Tibial artery (tissue), 4 donors: ENCODE measurements around the gene PPP2R3C.
A peak's percentile ranks its signal among the peaks of the same experiment; 100 is the strongest.

ENCODE experiments used
- DNase-seq, 2 donors: peaks; one replicate each; pipeline ENCODE4 v3.0.0-alpha.2; 2019
- H3K27ac ChIP-seq, 2 donors: fragments of 200-600 bp; sonication (generic) in 1 of 2; 1 replicate in 1 of 2; 2 replicates in 1 of 2; pipeline ENCODE4 v1.5.1; 2018 to 2019; ENCODE audit warnings: mild to moderate bottlenecking in 1 of 2
- H3K27me3 ChIP-seq, 2 donors: fragments of 200-600 bp; sonication (generic) in 1 of 2; one replicate each; pipeline versions ENCODE4 v1.5.1 to v1.6.0; 2016 to 2019
- H3K36me3 ChIP-seq, 3 donors: fragments of 200-600 bp; sonication (generic) in 2 of 3; one replicate each; pipeline ENCODE4 v1.5.1; 2016 to 2019; ENCODE audit warnings: mild to moderate bottlenecking in 2 of 3
- H3K4me1 ChIP-seq, 4 donors: fragments of 200-600 bp; sonication (generic) in 2 of 4; 1 replicate in 3 of 4; 2 replicates in 1 of 4; pipeline ENCODE4 v1.5.1; 2016 to 2019
- H3K4me3 ChIP-seq, 2 donors: fragments of 200-600 bp; sonication (generic) in 1 of 2; 1 replicate in 1 of 2; 2 replicates in 1 of 2; pipeline ENCODE4 v1.5.1; 2018 to 2019; ENCODE audit warnings: mild to moderate bottlenecking in 2 of 2
- H3K9me3 ChIP-seq, 3 donors: fragments of 200-600 bp; sonication (generic) in 1 of 3; one replicate each; pipeline ENCODE4 v1.5.1; 2016 to 2019
- CTCF ChIP-seq, 2 experiments: fragments of 200-600 bp in 1 of 2; fragments of 450-650 bp in 1 of 2; IDR thresholded peaks; one replicate each; pipeline ENCODE4 v1.5.1; 2017 to 2019; ENCODE audit warnings: antibody characterized with exemption in 2 of 2, mild to moderate bottlenecking in 1 of 2, moderate library complexity in 1 of 2
- intact Hi-C: fragments of 100-400 bp; cut with DNase I; formaldehyde crosslinking; loops from one replicate; pipeline ENCODE4 v1.15.0; 2023; ENCODE audit warnings: low total_unique reads

The PPP2R3C gene

GRCh38 chr14:35124127-35124526, 2.3 kb upstream of the PPP2R3C start:
- Histone ChIP-seq H3K27me3 (no peaks in the 10 kb centered on the region), H3K27ac (no peak overlapping the region), H3K4me3 (no peak overlapping the region), H3K4me1 (peaks cover 3 to 43% (median 21%) of the 10 kb centered on the region in 4 donors), H3K9me3 (no peaks in the 10 kb centered on the region), H3K36me3 (peaks cover 0 to 4% (median 0%) of the 10 kb centered on the region in 3 donors)
- DNase-seq: no peak
- no peak for TF ChIP-seq CTCF (IDR thresholded peaks at IDR 0.05)
- intact Hi-C loops: loop anchor here (5.0 kb wide), 3 partner anchors 77 to 283 kb away; partner anchors contain the start of genes FAM177A1 and SRP54

DNA sequence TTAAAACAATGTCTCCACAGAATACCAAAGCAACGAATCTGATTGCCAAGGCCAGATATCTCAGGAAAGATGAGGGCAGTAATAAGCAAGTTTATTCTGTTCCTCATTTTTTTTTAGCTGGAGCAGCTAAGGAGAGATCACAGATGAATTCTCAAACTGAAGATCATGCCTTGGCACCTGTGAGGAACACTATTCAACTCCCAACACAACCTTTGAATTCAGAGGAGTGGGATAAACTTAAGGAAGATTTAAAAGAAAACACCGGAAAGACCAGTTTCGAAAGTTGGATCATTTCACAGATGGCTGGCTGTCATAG, 1.6 kb upstream of the PPP2R3C start:
- peaks cover 0 to 4% (median 0%) of the 10 kb centered on the region in 3 donors for H3K36me3 ChIP-seq
- H3K4me1 ChIP-seq: peaks cover 3 to 49% (median 25%) of the 10 kb centered on the region in 4 donors
- H3K4me3 ChIP-seq: peak overlapping the region; percentile 61 to 66
- H3K9me3 ChIP-seq: no peaks in the 10 kb centered on the region
- H3K27me3 ChIP-seq: no peaks in the 10 kb centered on the region
- no peak for DNase-seq
- TF ChIP-seq CTCF (IDR thresholded peaks at IDR 0.05): no peak
- peak overlapping the region; percentile 85 to 93 for H3K27ac ChIP-seq
- intact Hi-C loops: loop anchor here (5.0 kb wide), 3 partner anchors 76 to 284 kb away; partner anchors contain the start of genes FAM177A1 and SRP54

DNA sequence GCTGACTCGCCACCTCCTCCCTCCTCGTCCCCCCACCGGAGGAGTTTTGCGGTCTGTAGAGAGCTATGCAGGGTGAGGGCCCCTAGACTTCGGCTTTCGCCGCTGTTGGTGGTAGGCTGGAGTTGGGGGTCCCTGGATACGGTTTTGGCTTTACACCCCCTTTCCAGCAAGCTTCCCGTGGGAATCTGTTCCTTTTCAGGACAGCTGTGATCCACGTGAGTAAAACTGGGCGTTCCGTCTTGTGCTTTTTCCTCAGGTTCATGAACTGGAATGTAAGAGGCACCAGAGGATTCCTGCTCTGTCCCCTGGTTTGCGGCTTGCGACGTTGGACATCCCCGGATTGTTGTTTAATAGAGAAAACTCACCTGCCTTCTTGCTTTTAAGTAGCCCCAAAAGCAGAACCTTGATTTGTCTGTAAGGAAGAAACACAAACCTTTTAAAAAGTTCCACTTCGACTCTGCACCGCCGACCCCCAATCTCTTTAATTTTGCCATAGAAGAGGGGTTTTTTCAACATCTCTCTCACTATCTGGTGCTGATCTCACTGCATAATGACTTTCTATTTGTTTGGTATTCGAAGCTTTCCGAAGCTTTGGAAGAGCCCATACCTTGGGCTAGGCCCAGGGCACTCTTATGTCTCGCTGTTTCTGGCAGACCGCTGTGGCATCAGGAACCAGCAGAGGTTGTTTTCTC, 1.1 kb upstream of the PPP2R3C start:
- Histone ChIP-seq H3K36me3 (peaks cover 0 to 4% (median 0%) of the 10 kb centered on the region in 3 donors), H3K4me1 (peaks cover 3 to 49% (median 25%) of the 10 kb centered on the region in 4 donors), H3K9me3 (no peaks in the 10 kb centered on the region), H3K27me3 (no peaks in the 10 kb centered on the region), H3K27ac (peak overlapping the region; percentile 85 to 93), H3K4me3 (peak overlapping the region; percentile 61 to 66)
- intact Hi-C loops: loop anchor here (5.0 kb wide), 3 partner anchors 76 to 284 kb away; partner anchors contain the start of genes FAM177A1 and SRP54
- no peak for TF ChIP-seq CTCF (IDR thresholded peaks at IDR 0.05)
- DNase-seq: peak in 1 of 2 donors; percentile 23

GRCh38 chr14:35121026-35121886, 534 bp downstream of the PPP2R3C start:
- H3K27me3 ChIP-seq: no peaks in the 10 kb centered on the region
- H3K9me3 ChIP-seq: no peaks in the 10 kb centered on the region
- peak in 1 of 2 donors; percentile 22 for DNase-seq
- peaks cover 0 to 4% (median 0%) of the 10 kb centered on the region in 3 donors for H3K36me3 ChIP-seq
- H3K4me1 ChIP-seq: peaks cover 3 to 49% (median 25%) of the 10 kb centered on the region in 4 donors
- peak overlapping the region; percentile 85 to 93 for H3K27ac ChIP-seq
- no peak for TF ChIP-seq CTCF (IDR thresholded peaks at IDR 0.05)
- H3K4me3 ChIP-seq: peak overlapping the region; percentile 61 to 66
- intact Hi-C loops: loop anchor here (5.0 kb wide), 3 partner anchors 74 to 286 kb away; partner anchors contain the start of genes FAM177A1 and SRP54

DNA sequence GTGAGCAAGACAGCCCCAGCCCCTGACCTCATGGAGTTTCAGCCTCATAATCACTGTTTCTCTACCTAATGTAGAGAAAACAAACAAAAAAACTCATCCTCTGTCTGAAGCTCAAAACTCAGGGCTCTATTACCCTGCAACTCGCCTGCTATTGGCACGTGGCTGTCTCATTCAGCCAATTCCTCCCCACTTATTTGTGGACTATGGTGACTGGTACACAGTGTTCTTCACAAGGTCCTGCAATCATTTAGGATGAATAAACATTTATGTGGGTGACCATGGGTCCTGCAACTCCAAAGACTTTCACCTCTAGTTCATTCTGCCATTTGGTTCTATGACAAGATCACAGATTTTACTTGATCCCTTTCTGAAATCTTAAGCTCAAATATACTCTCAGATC, 4.7 kb downstream of the PPP2R3C start:
- no peaks in the 10 kb centered on the region for H3K9me3 ChIP-seq
- intact Hi-C loops: no loop called here
- H3K36me3 ChIP-seq: peaks cover 19 to 35% (median 33%) of the 10 kb centered on the region in 3 donors

More for the DNA sequence above, 4.7 kb downstream of the PPP2R3C start:
- Histone ChIP-seq H3K27me3 (no peaks in the 10 kb centered on the region), H3K27ac (no peak overlapping the region), H3K4me3 (no peak overlapping the region), H3K4me1 (peaks cover 3 to 19% (median 12%) of the 10 kb centered on the region in 4 donors)
- TF ChIP-seq CTCF (IDR thresholded peaks at IDR 0.05): no peak
- DNase-seq: no peak
